Measurements from ENCODE around the gene FASTK. TPM values are rescaled to one million over a fixed set of nuclear protein-coding genes. Genes with fewer than 3 reads are reported as not detected.

The FASTK gene
- total RNA-seq, 2 donors from 2014 or later, result 85.9 to 96.4 TPM

- Histone ChIP-seq H3K27me3 (no peaks in the 10 kb centered on the region), H3K9me3 (no peaks in the 10 kb centered on the region), H3K4me3 (no peak overlapping the region), H3K27ac (no peak overlapping the region), H3K4me1 (peaks cover 0 to 9% of the 10 kb centered on the region in 2 donors), H3K36me3 (peaks cover 49% of the 10 kb centered on the region)
- peak; percentile 92 to 98 for TF ChIP-seq CTCF (IDR thresholded peaks at IDR 0.05)
- DNase-seq (ENCODE audit: low spot score), result peak; percentile 79
Observed at GRCh38 chr7:151123822-151124464, 43.3 kb upstream of the FASTK start.

- no peak for TF ChIP-seq CTCF (IDR thresholded peaks at IDR 0.05)
- Histone ChIP-seq H3K4me1 (peaks cover 0 to 9% of the 10 kb centered on the region in 2 donors), H3K9me3 (no peaks in the 10 kb centered on the region), H3K27me3 (no peaks in the 10 kb centered on the region), H3K27ac (no peak overlapping the region), H3K36me3 (peaks cover 49% of the 10 kb centered on the region), H3K4me3 (no peak overlapping the region)
- DNase-seq (ENCODE audit: low spot score), result no peak
Observed at GRCh38 chr7:151123158-151123821, 42.7 kb upstream of the FASTK start.

GRCh38 chr7:151122796-151123157, 42.2 kb upstream of the FASTK start:
- DNase-seq (ENCODE audit: low spot score), result no peak
- Histone ChIP-seq H3K36me3 (peaks cover 50% of the 10 kb centered on the region), H3K27me3 (no peaks in the 10 kb centered on the region), H3K9me3 (no peaks in the 10 kb centered on the region), H3K4me1 (peaks cover 0 to 9% of the 10 kb centered on the region in 2 donors), H3K27ac (no peak overlapping the region), H3K4me3 (no peak overlapping the region)
- no peak for TF ChIP-seq CTCF (IDR thresholded peaks at IDR 0.05)

GRCh38 chr7:151122276-151122675, 41.7 kb upstream of the FASTK start:
- Histone ChIP-seq H3K9me3 (no peaks in the 10 kb centered on the region), H3K36me3 (peaks cover 51% of the 10 kb centered on the region), H3K27me3 (no peaks in the 10 kb centered on the region), H3K4me1 (peaks cover 0 to 9% of the 10 kb centered on the region in 2 donors), H3K27ac (no peak overlapping the region), H3K4me3 (no peak overlapping the region)
- peak in 1 of 2 donors; percentile 34 for TF ChIP-seq CTCF (IDR thresholded peaks at IDR 0.05)
- no peak for DNase-seq (ENCODE audit: low spot score)

- Histone ChIP-seq H3K9me3 (no peaks in the 10 kb centered on the region), H3K27ac (no peak overlapping the region), H3K36me3 (peaks cover 51% of the 10 kb centered on the region), H3K4me1 (peaks cover 0 to 9% of the 10 kb centered on the region in 2 donors), H3K27me3 (no peaks in the 10 kb centered on the region), H3K4me3 (no peak overlapping the region)
- DNase-seq (ENCODE audit: low spot score), result no peak
- no peak for TF ChIP-seq CTCF (IDR thresholded peaks at IDR 0.05)
Observed at GRCh38 chr7:151121380-151122170, 41.0 kb upstream of the FASTK start.
